CD8-positive, alpha-beta memory T cell (primary cell): ENCODE measurements around the gene AMOT. TPM values are rescaled to one million over a fixed set of nuclear protein-coding genes. Genes with fewer than 3 reads are reported as not detected.

ENCODE experiments used
- CTCF ChIA-PET: fragments of 350-600 bp; sonication (Branson Sonifier 250); formaldehyde crosslinking; loops from one replicate; lab custom pipeline; 2021; ENCODE audit warnings: antibody characterized with exemption; lab: Charles Lee
- POLR2A ChIA-PET: fragments of 350-600 bp; sonication (Branson Sonifier 250); formaldehyde crosslinking; loops from one replicate; lab custom pipeline; 2021; ENCODE audit warnings: antibody characterized with exemption; lab: Charles Lee
- DNase-seq, 5 donors: peaks; one replicate each; pipeline versions ENCODE4 v3.0.0 to v3.0.0-alpha.2; 2020 to 2022; ENCODE audit warnings: mixed read lengths in 1 of 5
- H3K27ac ChIP-seq: one replicate; pipeline ENCODE4 v1.7.0; 2013; ENCODE audit warnings: low read depth, mild to moderate bottlenecking, low read length, moderate library complexity
- H3K27me3 ChIP-seq: 2 replicates; pipeline ENCODE4 v1.7.0; 2013; ENCODE audit warnings: low read length, mild to moderate bottlenecking; ENCODE audit not compliant: insufficient read depth, poor library complexity, severe bottlenecking
- H3K36me3 ChIP-seq: 2 replicates; pipeline ENCODE4 v1.7.0; 2013; ENCODE audit warnings: mild to moderate bottlenecking, low read length, moderate library complexity; ENCODE audit not compliant: insufficient read depth
- H3K4me1 ChIP-seq: 2 replicates; pipeline ENCODE4 v1.7.0; 2013; ENCODE audit warnings: mild to moderate bottlenecking, low read length, moderate library complexity; ENCODE audit not compliant: insufficient read depth
- H3K4me3 ChIP-seq: 2 replicates; pipeline ENCODE4 v1.7.0; 2013; ENCODE audit warnings: mild to moderate bottlenecking, low read length
- H3K9me3 ChIP-seq: 2 replicates; pipeline ENCODE4 v1.7.0; 2013; ENCODE audit warnings: mild to moderate bottlenecking, low read length
- H3K27ac Mint-ChIP-seq, 8 donors: one replicate each; pipeline ENCODE4 v1.8.0; 2020 to 2021; ENCODE audit warnings: mixed read lengths in 8 of 8, mild to moderate bottlenecking in 6 of 8, inconsistent platforms in 3 of 8, moderate library complexity in 3 of 8
- H3K27me3 Mint-ChIP-seq, 2 donors: one replicate each; pipeline ENCODE4 v1.8.0; 2020 to 2021; ENCODE audit warnings: mixed read lengths in 2 of 2, mild to moderate bottlenecking in 1 of 2, moderate library complexity in 1 of 2
- H3K36me3 Mint-ChIP-seq, 3 donors: one replicate each; pipeline ENCODE4 v1.8.0; 2020 to 2021; ENCODE audit warnings: mixed read lengths in 3 of 3, inconsistent platforms in 1 of 3, mild to moderate bottlenecking in 1 of 3
- H3K4me1 Mint-ChIP-seq, 3 donors: one replicate each; pipeline ENCODE4 v1.8.0; 2020 to 2021; ENCODE audit warnings: mixed read lengths in 3 of 3, inconsistent platforms in 1 of 3, mild to moderate bottlenecking in 1 of 3
- H3K4me3 Mint-ChIP-seq, 7 donors: one replicate each; pipeline ENCODE4 v1.8.0; 2020 to 2021; ENCODE audit warnings: mixed read lengths in 7 of 7, mild to moderate bottlenecking in 6 of 7, moderate library complexity in 4 of 7, inconsistent platforms in 2 of 7
- H3K9me3 Mint-ChIP-seq, 5 donors: one replicate each; pipeline ENCODE4 v1.8.0; 2020 to 2022; ENCODE audit warnings: mixed read lengths in 5 of 5, mild to moderate bottlenecking in 3 of 5, moderate library complexity in 2 of 5, inconsistent platforms in 1 of 5
- polyA plus RNA-seq: library from polyadenylated mRNA; unstranded; fragments of 300-500 nt; fragmentation: Illumina TruSeq; gene quantifications from one replicate; pipeline ENCODE4 v1.2.3, GENCODE V29; 2021
- total RNA-seq, 2 experiments: library from RNA; stranded (reverse); gene quantifications; one replicate each; pipeline ENCODE4 v1.2.3, GENCODE V29; 2021

Gene AMOT
- total and polyA plus RNA-seq, 3 experiments from 2014 or later = 1.4 to 3.2 (median 1.5) TPM

DNA sequence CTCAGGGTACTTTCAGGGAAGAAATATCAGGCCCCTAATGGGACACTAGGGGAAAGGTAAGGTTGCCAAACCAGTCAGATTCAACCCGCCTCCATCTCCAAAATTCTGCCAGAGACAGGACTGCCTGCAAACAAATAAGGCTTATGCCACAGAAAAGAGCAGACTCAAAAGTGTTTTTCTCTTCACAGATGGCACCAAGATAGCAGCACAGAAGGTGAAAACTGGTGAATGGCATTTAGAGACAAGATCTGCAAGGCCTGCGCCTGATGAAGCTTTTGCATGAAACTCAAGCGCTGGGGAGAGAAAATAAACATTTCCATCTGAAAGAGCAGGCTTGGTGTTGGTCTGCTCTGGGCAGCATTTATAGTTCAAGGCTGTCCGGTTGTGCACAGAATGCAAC is 27.9 kb downstream of the AMOT start:
- H3K36me3 Mint-ChIP-seq = peaks cover 0 to 14% (median 2%) of the 10 kb centered on the region in 3 donors
- Histone ChIP-seq H3K27me3 (no peaks in the 10 kb centered on the region), H3K27ac (no peak overlapping the region), H3K9me3 (no peaks in the 10 kb centered on the region), H3K4me1 (no peaks in the 10 kb centered on the region), H3K36me3 (no peaks in the 10 kb centered on the region), H3K4me3 (no peak overlapping the region)
- H3K4me1 Mint-ChIP-seq = no peaks in the 10 kb centered on the region
- no peak overlapping the region for H3K4me3 Mint-ChIP-seq
- H3K27ac Mint-ChIP-seq = no peak overlapping the region
- no peak for DNase-seq
- H3K9me3 Mint-ChIP-seq = no peaks in the 10 kb centered on the region
- ChIA-PET CTCF (no interaction called here), POLR2A (no interaction called here)
- H3K27me3 Mint-ChIP-seq = peaks cover 0 to 8% of the 10 kb centered on the region in 2 donors

DNA sequence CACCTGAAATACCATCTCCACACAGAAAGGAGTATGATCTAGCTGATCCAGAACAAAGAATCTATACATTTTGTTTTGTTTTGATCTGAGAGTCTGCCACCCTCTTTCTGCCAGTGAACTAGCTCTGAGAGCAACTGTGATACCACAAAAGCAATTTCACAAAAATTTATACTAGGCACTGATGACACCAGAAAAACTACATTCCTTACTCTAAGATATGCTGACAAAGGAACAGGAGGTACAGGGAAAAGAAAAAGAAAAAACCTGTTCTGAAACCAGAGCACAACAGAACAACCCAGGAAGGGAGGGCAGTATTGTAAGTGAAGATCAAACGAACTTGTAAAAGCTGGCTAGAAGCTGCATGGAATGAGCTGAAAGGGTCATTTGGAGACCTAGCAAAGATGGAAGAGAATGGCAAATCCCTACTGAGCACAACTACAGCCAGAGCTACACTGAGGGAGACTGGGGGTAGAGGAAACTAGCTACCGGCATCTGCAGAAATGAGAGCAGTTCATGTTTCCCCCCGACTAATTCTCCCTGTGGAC is 31.9 kb downstream of the AMOT start:
- no peak overlapping the region for H3K4me3 ChIP-seq
- DNase-seq = no peak
- Mint-ChIP-seq H3K4me3 (no peak overlapping the region), H3K36me3 (peaks cover 0 to 19% (median 0%) of the 10 kb centered on the region in 3 donors), H3K27ac (no peak overlapping the region), H3K27me3 (peaks cover 0 to 4% of the 10 kb centered on the region in 2 donors), H3K4me1 (no peaks in the 10 kb centered on the region), H3K9me3 (no peaks in the 10 kb centered on the region)
- CTCF ChIA-PET = no interaction called here
- no peaks in the 10 kb centered on the region for H3K4me1 ChIP-seq
- H3K27me3 ChIP-seq = no peaks in the 10 kb centered on the region
- no peaks in the 10 kb centered on the region for H3K36me3 ChIP-seq
- POLR2A ChIA-PET = no interaction called here
- no peaks in the 10 kb centered on the region for H3K9me3 ChIP-seq
- H3K27ac ChIP-seq = no peak overlapping the region

DNA sequence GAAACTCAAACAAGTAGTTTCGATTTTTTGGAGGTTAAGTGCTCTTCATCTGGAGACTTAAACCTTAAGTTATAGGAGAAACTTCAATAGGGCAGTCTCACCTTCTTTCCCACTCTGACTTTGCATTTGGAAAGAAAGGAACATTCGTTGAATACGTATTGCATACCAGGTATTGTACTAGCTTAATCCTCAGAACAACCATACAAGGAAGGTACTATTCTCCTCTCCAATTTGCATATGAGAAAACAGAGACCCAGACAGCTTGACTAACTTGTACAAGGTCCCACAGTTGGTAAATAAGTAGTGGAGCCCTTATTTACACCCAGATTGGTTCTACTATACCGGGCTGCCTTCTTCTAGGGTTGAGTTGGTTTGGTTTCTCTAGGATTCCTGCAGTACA is 32.6 kb downstream of the AMOT start:
- ChIA-PET POLR2A (no interaction called here), CTCF (no interaction called here)
- no peaks in the 10 kb centered on the region for H3K27me3 ChIP-seq
- H3K4me1 ChIP-seq = no peaks in the 10 kb centered on the region
- H3K4me3 ChIP-seq = no peak overlapping the region
- Mint-ChIP-seq H3K36me3 (peaks cover 0 to 19% (median 0%) of the 10 kb centered on the region in 3 donors), H3K4me1 (no peaks in the 10 kb centered on the region), H3K27ac (no peak overlapping the region), H3K27me3 (peaks cover 0 to 4% of the 10 kb centered on the region in 2 donors), H3K4me3 (no peak overlapping the region), H3K9me3 (no peaks in the 10 kb centered on the region)
- H3K27ac ChIP-seq = no peak overlapping the region
- no peak for DNase-seq
- no peaks in the 10 kb centered on the region for H3K9me3 ChIP-seq
- no peaks in the 10 kb centered on the region for H3K36me3 ChIP-seq

DNA sequence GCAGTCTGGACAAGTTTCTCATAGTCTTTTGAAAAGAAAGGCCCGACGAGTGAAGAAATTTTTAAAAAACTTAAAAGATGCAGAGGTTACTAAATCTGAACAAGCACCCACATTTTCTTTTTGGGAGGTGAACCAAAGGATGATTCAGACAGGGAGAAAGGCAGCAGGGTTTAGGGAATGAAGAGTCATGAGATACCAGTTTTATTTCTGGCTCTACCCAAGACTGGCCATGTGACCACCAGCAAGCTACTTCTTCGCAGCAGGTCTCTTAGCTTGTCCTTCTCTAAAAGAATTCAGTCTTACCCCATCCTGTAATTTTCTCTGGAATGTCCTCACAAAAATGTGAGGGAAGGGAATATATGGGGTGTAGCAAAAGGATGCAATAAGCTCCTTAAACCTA is 37.6 kb downstream of the AMOT start:
- DNase-seq = no peak
- no peak overlapping the region for H3K27ac Mint-ChIP-seq
- POLR2A ChIA-PET = no interaction called here
- H3K4me1 Mint-ChIP-seq = no peaks in the 10 kb centered on the region
- CTCF ChIA-PET = no interaction called here
- peaks cover 0 to 6% (median 0%) of the 10 kb centered on the region in 5 donors for H3K9me3 Mint-ChIP-seq
- Histone ChIP-seq H3K36me3 (no peaks in the 10 kb centered on the region), H3K27me3 (no peaks in the 10 kb centered on the region), H3K4me3 (no peak overlapping the region), H3K27ac (no peak overlapping the region), H3K9me3 (no peaks in the 10 kb centered on the region), H3K4me1 (no peaks in the 10 kb centered on the region)
- H3K36me3 Mint-ChIP-seq = peaks cover 4 to 19% (median 6%) of the 10 kb centered on the region in 3 donors
- peaks cover 0 to 7% of the 10 kb centered on the region in 2 donors for H3K27me3 Mint-ChIP-seq
- H3K4me3 Mint-ChIP-seq = no peak overlapping the region

DNA sequence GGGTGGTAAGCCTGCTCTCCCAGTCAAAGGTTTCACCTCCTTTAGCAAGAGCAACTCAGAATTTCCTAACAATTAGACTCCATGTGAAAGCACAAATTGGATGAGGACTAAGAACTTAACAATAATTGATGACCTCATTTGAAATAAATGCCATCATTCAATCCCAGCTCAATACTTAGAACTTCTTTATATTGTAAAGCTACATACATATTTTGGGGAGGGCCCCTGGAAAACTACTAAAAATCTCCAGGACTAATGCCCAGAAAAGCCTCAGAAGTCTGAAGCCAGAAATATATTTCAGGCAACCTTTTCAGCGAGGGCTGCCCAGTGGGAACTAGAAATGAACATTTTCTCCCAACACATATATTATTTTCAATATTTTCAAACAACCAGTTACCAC is 38.1 kb downstream of the AMOT start:
- Histone ChIP-seq H3K4me1 (no peaks in the 10 kb centered on the region), H3K27me3 (no peaks in the 10 kb centered on the region), H3K9me3 (no peaks in the 10 kb centered on the region), H3K4me3 (no peak overlapping the region), H3K36me3 (no peaks in the 10 kb centered on the region), H3K27ac (no peak overlapping the region)
- ChIA-PET CTCF (no interaction called here), POLR2A (no interaction called here)
- H3K27me3 Mint-ChIP-seq = peaks cover 0 to 7% of the 10 kb centered on the region in 2 donors
- no peak overlapping the region for H3K27ac Mint-ChIP-seq
- H3K9me3 Mint-ChIP-seq = peaks cover 0 to 6% (median 0%) of the 10 kb centered on the region in 5 donors
- H3K4me1 Mint-ChIP-seq = no peaks in the 10 kb centered on the region
- H3K4me3 Mint-ChIP-seq = no peak overlapping the region
- no peak for DNase-seq
- peaks cover 4 to 19% (median 8%) of the 10 kb centered on the region in 3 donors for H3K36me3 Mint-ChIP-seq

DNA sequence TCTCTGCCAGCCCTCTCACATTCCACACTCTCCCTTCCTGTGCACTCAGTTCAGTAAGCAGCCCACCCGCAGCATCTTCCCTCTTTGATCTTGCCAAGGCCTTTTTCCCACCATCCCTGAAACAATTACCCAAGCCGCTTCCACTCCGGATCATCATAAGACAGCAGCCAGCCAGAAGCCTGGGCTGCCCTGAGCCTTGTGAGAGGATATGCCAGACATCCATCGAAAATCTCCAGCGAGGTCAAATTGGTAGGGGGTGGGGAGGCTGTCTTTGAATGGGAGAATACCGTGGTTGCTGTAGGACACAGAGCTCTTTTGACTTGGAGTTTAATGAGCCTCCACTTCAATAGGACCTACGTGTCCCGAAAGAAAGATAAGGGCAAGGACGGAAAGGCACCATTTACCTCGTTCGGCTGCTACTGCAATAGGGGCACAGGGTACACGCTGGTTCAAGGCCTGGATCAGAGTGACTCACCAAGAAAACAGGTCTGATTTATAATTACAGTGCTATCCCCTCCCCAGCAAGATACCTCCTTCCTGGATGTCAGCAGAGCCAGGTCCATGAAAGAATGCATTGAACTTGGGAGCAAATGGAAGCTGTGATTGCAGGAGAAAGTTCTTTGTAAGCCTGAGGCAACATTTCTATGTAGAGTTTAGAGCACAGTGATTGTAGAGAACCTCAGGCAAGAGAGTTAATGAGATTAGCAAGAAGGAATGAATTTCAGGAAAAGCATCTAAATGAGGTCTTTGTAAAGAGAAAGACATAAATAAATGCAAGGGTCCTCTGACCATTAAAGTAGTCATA is 39.5 kb downstream of the AMOT start:
- H3K4me3 ChIP-seq = no peak overlapping the region
- H3K27ac Mint-ChIP-seq = no peak overlapping the region
- H3K36me3 ChIP-seq = no peaks in the 10 kb centered on the region
- H3K36me3 Mint-ChIP-seq = peaks cover 4 to 19% (median 8%) of the 10 kb centered on the region in 3 donors
- no peak overlapping the region for H3K27ac ChIP-seq
- H3K9me3 Mint-ChIP-seq = peaks cover 0 to 6% (median 0%) of the 10 kb centered on the region in 5 donors
- H3K27me3 Mint-ChIP-seq = peaks cover 0 to 7% of the 10 kb centered on the region in 2 donors
- no peak for DNase-seq
- H3K4me3 Mint-ChIP-seq = no peak overlapping the region
- ChIA-PET POLR2A (no interaction called here), CTCF (no interaction called here)
- no peaks in the 10 kb centered on the region for H3K4me1 ChIP-seq
- H3K9me3 ChIP-seq = no peaks in the 10 kb centered on the region
- no peaks in the 10 kb centered on the region for H3K4me1 Mint-ChIP-seq
- no peaks in the 10 kb centered on the region for H3K27me3 ChIP-seq

DNA sequence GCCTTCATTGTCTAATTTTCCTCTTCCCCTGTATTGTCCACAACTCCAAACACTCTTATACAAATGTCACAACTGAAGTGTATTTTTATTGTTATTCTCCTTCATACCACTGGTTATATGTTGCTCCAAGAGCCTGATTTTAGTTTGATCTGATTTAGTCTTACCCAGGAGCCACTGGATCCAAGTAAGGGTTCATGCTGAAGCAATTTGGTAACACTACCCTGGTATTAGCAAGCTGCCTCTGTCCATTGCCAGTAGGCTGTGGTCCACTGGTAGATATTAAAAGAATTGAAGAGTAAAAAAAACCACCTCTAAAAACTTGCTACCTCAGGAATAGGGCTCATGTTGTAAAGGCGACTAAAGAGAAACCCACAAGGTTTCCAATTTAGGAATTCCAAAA is 41.2 kb downstream of the AMOT start:
- H3K9me3 ChIP-seq = no peaks in the 10 kb centered on the region
- Mint-ChIP-seq H3K4me1 (no peaks in the 10 kb centered on the region), H3K27ac (no peak overlapping the region), H3K27me3 (peaks cover 0 to 7% of the 10 kb centered on the region in 2 donors), H3K36me3 (peaks cover 4 to 15% (median 8%) of the 10 kb centered on the region in 3 donors), H3K9me3 (peaks cover 0 to 6% (median 0%) of the 10 kb centered on the region in 5 donors), H3K4me3 (no peak overlapping the region)
- no peak overlapping the region for H3K4me3 ChIP-seq
- ChIA-PET CTCF (no interaction called here), POLR2A (no interaction called here)
- H3K27me3 ChIP-seq = no peaks in the 10 kb centered on the region
- H3K36me3 ChIP-seq = no peaks in the 10 kb centered on the region
- DNase-seq = no peak
- no peak overlapping the region for H3K27ac ChIP-seq
- H3K4me1 ChIP-seq = no peaks in the 10 kb centered on the region

DNA sequence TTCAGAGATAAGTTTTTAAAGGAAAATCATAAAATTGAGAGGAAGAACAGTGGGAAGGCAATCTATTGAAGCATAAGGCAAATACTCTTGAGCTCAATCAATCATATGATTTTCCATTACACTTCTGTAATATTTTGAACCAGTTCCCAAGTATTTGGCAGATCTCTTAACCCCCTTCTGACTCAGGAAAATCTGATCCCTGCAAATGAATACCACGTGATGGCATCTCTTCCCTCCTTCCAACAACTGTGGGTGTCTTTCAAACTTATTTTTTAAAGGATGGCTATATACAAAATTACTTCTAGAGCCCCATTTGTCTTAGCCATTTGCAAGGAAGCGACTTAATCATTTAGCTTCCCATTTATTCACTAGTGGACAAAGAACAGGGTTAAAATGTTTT is 41.9 kb downstream of the AMOT start:
- H3K4me3 ChIP-seq = no peak overlapping the region
- ChIA-PET POLR2A (no interaction called here), CTCF (no interaction called here)
- H3K4me1 ChIP-seq = no peaks in the 10 kb centered on the region
- Mint-ChIP-seq H3K27me3 (peaks cover 0 to 7% of the 10 kb centered on the region in 2 donors), H3K27ac (no peak overlapping the region), H3K36me3 (peaks cover 4 to 12% (median 8%) of the 10 kb centered on the region in 3 donors), H3K4me1 (no peaks in the 10 kb centered on the region), H3K9me3 (peaks cover 0 to 6% (median 0%) of the 10 kb centered on the region in 5 donors), H3K4me3 (no peak overlapping the region)
- no peaks in the 10 kb centered on the region for H3K36me3 ChIP-seq
- H3K27me3 ChIP-seq = no peaks in the 10 kb centered on the region
- H3K27ac ChIP-seq = no peak overlapping the region
- no peak for DNase-seq
- H3K9me3 ChIP-seq = no peaks in the 10 kb centered on the region
